HEK293T (cell line): ENCODE measurements around the gene PARP6.

Source experiments
- CTCF ChIA-PET: fragments of 350-600 bp; formaldehyde crosslinking; extraction: SDS; loops from one replicate; lab custom pipeline; 2021; ENCODE audit warnings: antibody characterized with exemption, inconsistent platforms; lab: Yijun Ruan, JAX
- POLR2A ChIA-PET: fragments of 350-600 bp; formaldehyde crosslinking; extraction: SDS; loops from one replicate; lab custom pipeline; 2020; ENCODE audit warnings: antibody characterized with exemption, inconsistent platforms; lab: Yijun Ruan, JAX
- DNase-seq: peaks from one replicate; pipeline ENCODE4 v3.0.0; 2012; ENCODE audit warnings: mixed read lengths; ENCODE audit errors: extremely low spot score
- ARNT ChIP-seq: fragments of 450-650 bp; IDR thresholded peaks from 2 replicates; pipeline ENCODE4 v1.6.1; 2017; ENCODE audit warnings: mild to moderate bottlenecking
- BHLHE40 ChIP-seq: fragments of 450-650 bp; IDR thresholded peaks from 2 replicates; pipeline ENCODE4 v1.6.1; 2016; ENCODE audit warnings: mild to moderate bottlenecking, moderate library complexity, borderline replicate concordance
- CTBP1 ChIP-seq: fragments of 450-650 bp; IDR thresholded peaks from 2 replicates; pipeline ENCODE4 v1.6.1; 2016; ENCODE audit warnings: borderline replicate concordance
- ELF4 ChIP-seq: fragments of 450-650 bp; IDR thresholded peaks from 2 replicates; pipeline ENCODE4 v1.6.1; 2017; ENCODE audit warnings: antibody characterized with exemption
- FOXA1 ChIP-seq: fragments of 450-650 bp; IDR thresholded peaks from 2 replicates; pipeline ENCODE4 v1.6.1; 2016; ENCODE audit warnings: mild to moderate bottlenecking
- FOXK2 ChIP-seq: fragments of 450-650 bp; IDR thresholded peaks from 2 replicates; pipeline ENCODE4 v1.6.1; 2016; ENCODE audit warnings: mild to moderate bottlenecking
- FOXM1 ChIP-seq: fragments of 450-650 bp; IDR thresholded peaks from 2 replicates; pipeline ENCODE4 v1.6.1; 2017; ENCODE audit warnings: mild to moderate bottlenecking, borderline replicate concordance
- HDGF ChIP-seq: fragments of 450-650 bp; IDR thresholded peaks from 2 replicates; pipeline ENCODE4 v1.6.1; 2017; ENCODE audit warnings: antibody characterized with exemption, borderline replicate concordance
- L3MBTL2 ChIP-seq: fragments of 450-650 bp; conservative IDR thresholded peaks from 2 replicates; pipeline ENCODE4 v1.6.1; 2016; ENCODE audit warnings: mild to moderate bottlenecking
- LEF1 ChIP-seq: fragments of 450-650 bp; IDR thresholded peaks from 2 replicates; pipeline ENCODE4 v1.6.1; 2017; ENCODE audit warnings: mild to moderate bottlenecking, borderline replicate concordance
- NFRKB ChIP-seq: fragments of 450-650 bp; IDR thresholded peaks from 2 replicates; pipeline ENCODE4 v1.6.1; 2016; ENCODE audit warnings: mild to moderate bottlenecking, moderate library complexity
- PKNOX1 ChIP-seq: fragments of 450-650 bp; IDR thresholded peaks from 2 replicates; pipeline ENCODE4 v1.6.1; 2016
- SP1 ChIP-seq: fragments of 450-650 bp; IDR thresholded peaks from 2 replicates; pipeline ENCODE4 v1.6.1; 2017
- SUZ12 ChIP-seq: fragments of 450-650 bp; IDR thresholded peaks from 2 replicates; pipeline ENCODE4 v1.6.1; 2016; ENCODE audit warnings: mild to moderate bottlenecking
- TARDBP ChIP-seq: fragments of 450-650 bp; IDR thresholded peaks from 2 replicates; pipeline ENCODE4 v1.6.1; 2016
- ZNF384 ChIP-seq: fragments of 450-650 bp; IDR thresholded peaks from 2 replicates; pipeline ENCODE4 v1.6.1; 2016

Gene PARP6

DNA sequence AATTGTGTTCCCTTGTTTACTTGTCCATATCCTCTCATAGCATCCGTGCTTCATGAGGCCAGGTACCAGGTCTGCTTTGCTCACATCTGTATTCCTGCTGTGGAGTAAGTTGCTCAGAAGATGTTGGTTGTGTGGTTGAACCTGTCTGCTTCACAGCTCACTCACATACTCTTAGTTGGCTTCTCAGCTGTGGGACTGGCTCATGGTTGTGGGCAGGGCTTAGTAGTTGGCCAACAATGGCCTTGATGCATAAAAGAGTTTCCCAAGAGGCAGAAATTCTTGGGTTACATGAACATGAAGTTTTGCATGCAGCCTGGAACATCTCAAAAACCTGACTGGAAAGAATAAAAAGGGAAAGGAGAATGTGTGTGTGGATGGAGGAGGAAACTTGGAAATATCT is 30.6 kb upstream of the PARP6 start:
- TF ChIP-seq SUZ12 (no peak), NFRKB (no peak), FOXA1 (no peak), FOXK2 (no peak), PKNOX1 (no peak), HDGF (no peak), L3MBTL2 (no peak)
- no peak for DNase-seq
- ChIA-PET POLR2A (no interaction called here), CTCF (no interaction called here)

DNA sequence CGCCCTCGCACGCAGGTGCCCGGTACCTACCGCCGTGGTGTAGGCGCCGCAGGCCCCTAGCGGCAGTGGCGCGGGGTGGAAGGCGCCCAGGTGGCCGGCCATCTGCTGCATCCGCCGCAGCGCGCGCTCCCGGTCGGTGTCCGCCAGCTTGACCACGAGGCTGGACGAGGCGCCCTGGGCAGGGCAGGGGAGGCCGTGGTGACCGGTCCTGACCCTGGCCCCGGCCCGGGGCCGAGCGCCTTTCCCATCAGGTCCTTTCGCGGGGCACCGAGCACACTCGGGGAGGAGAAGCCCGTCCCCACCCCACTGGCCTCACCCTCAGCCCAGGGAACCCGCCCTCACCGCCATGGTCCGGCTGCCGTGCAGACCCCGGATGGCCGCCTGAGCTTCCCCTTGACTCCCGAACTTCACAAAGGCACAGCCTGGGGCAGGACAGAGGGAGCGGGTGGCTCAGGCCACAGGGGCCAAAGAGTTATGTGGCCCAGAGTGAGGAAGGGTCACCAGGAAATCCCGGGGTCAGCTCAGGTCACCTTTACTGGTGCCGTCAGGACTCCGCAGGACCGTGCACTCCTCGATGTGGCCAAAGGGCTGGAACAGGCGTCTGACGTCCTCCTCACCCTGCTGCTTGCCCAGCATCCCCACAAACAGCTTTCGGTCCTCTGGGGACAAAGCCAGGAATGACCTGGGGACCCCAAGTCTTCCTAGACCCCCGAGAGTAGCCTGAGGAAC is 17.4 kb upstream of the PARP6 start:
- ChIA-PET CTCF (interaction anchor here (0.5 kb wide), 1 partner anchor 23 kb away, joined by 5 read pairs; no protein-coding TSS in a partner anchor), POLR2A (interaction anchor here (0.7 kb wide), 1 partner anchor 58 kb away, joined by 3 read pairs; the partner anchor contains the start of gene PKM)
- no peak for DNase-seq
- TF ChIP-seq FOXK2 (no peak), FOXM1 (no peak), LEF1 (no peak), SP1 (no peak), L3MBTL2 (no peak), PKNOX1 (no peak), ARNT (no peak), CTBP1 (no peak), ELF4 (no peak), HDGF (no peak), SUZ12 (no peak), TARDBP (no peak), FOXA1 (no peak), NFRKB (no peak), BHLHE40 (no peak), ZNF384 (no peak)

- DNase-seq, result no peak
- POLR2A ChIA-PET, result interaction anchor here (0.7 kb wide), 1 partner anchor 58 kb away, joined by 3 read pairs; the partner anchor contains the start of gene PKM
- CTCF ChIA-PET, result interaction anchor here (1.1 kb wide), 1 partner anchor 22 kb away, joined by 5 read pairs; no protein-coding TSS in a partner anchor
- TF ChIP-seq BHLHE40, result no peak
- TF ChIP-seq ELF4, result no peak
These were observed 16.6 kb upstream of the PARP6 start for GRCh38 chr15:72288796-72289596.

- DNase-seq, result peak; percentile 72
- TF ChIP-seq ELF4 (no peak), SUZ12 (no peak), ZNF384 (no peak), PKNOX1 (no peak), NFRKB (no peak)
- CTCF ChIA-PET, result interaction anchor here (0.9 to 1.1 kb wide), 2 partner anchors 13 to 86 kb away, joined by 4 to 5 read pairs; no protein-coding TSS in a partner anchor
- POLR2A ChIA-PET, result interaction anchor here (1.5 kb wide), 1 partner anchor 13 kb away, joined by 5 read pairs; no protein-coding TSS in a partner anchor
These were observed 13.7 kb upstream of the PARP6 start for GRCh38 chr15:72285927-72286516.

DNA sequence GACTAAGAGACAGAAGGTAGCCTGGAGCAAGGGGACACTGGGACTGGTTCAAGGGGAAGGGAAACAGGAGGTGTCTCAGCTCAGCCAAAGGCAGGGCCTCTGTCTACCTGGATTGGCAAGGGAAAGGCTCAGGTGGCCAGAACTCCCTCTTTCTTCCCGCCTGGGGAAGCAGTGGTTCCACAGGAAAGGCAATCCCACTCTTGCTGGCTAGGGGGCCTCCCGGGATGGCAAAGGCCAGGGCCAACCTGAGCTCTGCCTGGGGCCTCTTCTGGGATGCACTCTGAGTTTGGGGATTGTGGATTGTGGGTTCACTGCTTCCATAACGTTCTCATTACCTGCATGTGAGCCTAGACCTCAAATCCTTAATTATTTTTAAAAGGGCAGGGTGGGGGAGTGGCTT is 13.0 kb upstream of the PARP6 start:
- TF ChIP-seq LEF1, result no peak
- no peak for TF ChIP-seq CTBP1
- peak; percentile 33 for DNase-seq
- ChIA-PET POLR2A (interaction anchor here (1.5 kb wide), 1 partner anchor 12 kb away, joined by 5 read pairs; no protein-coding TSS in a partner anchor), CTCF (no interaction called here)

DNA sequence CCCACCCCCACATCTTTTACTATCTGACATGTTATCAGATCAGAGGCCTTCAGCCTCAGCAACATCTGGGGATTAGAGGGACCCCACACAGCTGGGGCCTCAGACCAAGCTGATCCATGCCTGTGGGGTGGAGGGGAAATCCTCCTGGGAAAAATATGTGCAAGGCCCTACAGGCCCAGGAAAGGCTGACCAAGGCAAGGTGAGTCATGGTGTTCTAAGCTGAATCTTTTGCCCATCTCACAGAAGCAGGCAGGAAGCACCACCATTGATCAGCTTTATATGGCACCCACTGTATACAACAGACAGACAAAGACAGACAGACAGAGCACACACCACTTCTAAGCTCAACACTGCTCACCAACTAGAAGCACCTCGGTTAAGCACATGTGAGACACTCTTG is 12.4 kb upstream of the PARP6 start:
- TF ChIP-seq TARDBP (no peak), L3MBTL2 (no peak), SUZ12 (no peak), FOXA1 (no peak), BHLHE40 (no peak), PKNOX1 (no peak), LEF1 (no peak)
- CTCF ChIA-PET, result interaction anchor here (0.7 kb wide), 1 partner anchor 229 kb away, joined by 3 read pairs; no protein-coding TSS in a partner anchor

More for the DNA sequence above, 12.4 kb upstream of the PARP6 start:
- no peak for DNase-seq
- POLR2A ChIA-PET, result no interaction called here
